Lung (tissue), 12 donors: ENCODE measurements around the gene CD200. TPM values are rescaled to one million over a fixed set of nuclear protein-coding genes. Genes with fewer than 3 reads are reported as not detected.

Experiments used
- ATAC-seq: fragments of 200-7000 bp; cut with Tn5 transposase; one replicate; pipeline ENCODE4 v1.9.1; 2020; ENCODE audit warnings: moderate number of reproducible peaks; ENCODE audit not compliant: insufficient read depth, low FRiP score
- DNase-seq, 3 donors: peaks; one replicate each; pipeline ENCODE4 v3.0.0-alpha.2; 2013 to 2017
- H3K27ac ChIP-seq, 2 donors: one replicate each; pipeline ENCODE4 v1.5.1; 2013; ENCODE audit warnings: mild to moderate bottlenecking in 2 of 2, moderate library complexity in 2 of 2, control low read depth in 1 of 2, inconsistent platforms in 1 of 2, low read depth in 1 of 2, low read length in 1 of 2
- H3K27me3 ChIP-seq, 3 donors: one replicate each; pipeline ENCODE4 v1.5.1; 2013; ENCODE audit warnings: low read length in 2 of 3; ENCODE audit not compliant: control insufficient read depth in 3 of 3, insufficient read depth in 3 of 3
- H3K36me3 ChIP-seq, 4 donors: one replicate each; pipeline ENCODE4 v1.5.1; 2013; ENCODE audit warnings: low read length in 4 of 4, mild to moderate bottlenecking in 1 of 4, moderate library complexity in 1 of 4; ENCODE audit not compliant: control insufficient read depth in 4 of 4, insufficient read depth in 4 of 4
- H3K4me1 ChIP-seq, 5 donors: one replicate each; pipeline ENCODE4 v1.5.1; 2013; ENCODE audit warnings: low read length in 5 of 5, mild to moderate bottlenecking in 2 of 5, moderate library complexity in 1 of 5; ENCODE audit not compliant: control insufficient read depth in 5 of 5, insufficient read depth in 5 of 5
- H3K4me3 ChIP-seq: one replicate; pipeline ENCODE4 v1.5.1; 2013; ENCODE audit warnings: mild to moderate bottlenecking, control low read depth, moderate library complexity
- H3K9ac ChIP-seq, 2 donors: one replicate each; pipeline ENCODE4 v1.5.1; 2013; ENCODE audit warnings: low read length in 2 of 2, control low read depth in 1 of 2; ENCODE audit not compliant: insufficient read depth in 1 of 2
- H3K9me3 ChIP-seq, 4 donors: one replicate each; pipeline ENCODE4 v1.5.1; 2013; ENCODE audit warnings: low read length in 3 of 4, mild to moderate bottlenecking in 1 of 4, moderate library complexity in 1 of 4; ENCODE audit not compliant: control insufficient read depth in 4 of 4, insufficient read depth in 3 of 4
- polyA plus RNA-seq, 2 donors: library from polyadenylated mRNA; stranded (reverse); fragments of 200-250 nt; gene quantifications; one replicate each; pipeline ENCODE4 v1.2.1, GENCODE V29; 2013
- total RNA-seq, 2 donors: library from RNA; depleted of rRNA in 1 of 2; stranded (reverse); fragments of >200 nt in 1 of 2; gene quantifications; one replicate each; pipeline ENCODE4 v1.2.1, GENCODE V29; 2014 to 2021
- TF ChIP-seq, protein P1 (sequence below): IDR thresholded peaks from 2 replicates; pipeline ENCODE4 v1.5.1; 2012; ENCODE audit warnings: mild to moderate bottlenecking; ENCODE audit errors: control extremely low read depth, extremely low read depth
- donor health status: control.
- donor health status: control.
- donor health status: Bipolar disorder and iron deficiency.
- donor health status: healthy.
- donor health status: DM: yes; HTN: yes; CAD: no.

CD200 gene
- total and polyA plus RNA-seq, 4 donors = 4.6 to 21.6 (median 6.0) TPM

- Histone ChIP-seq H3K36me3 (no peaks in the 10 kb centered on the region), H3K4me1 (peaks cover 0 to 15% (median 0%) of the 10 kb centered on the region in 5 donors), H3K9me3 (no peaks in the 10 kb centered on the region), H3K27ac (no peak overlapping the region), H3K4me3 (no peak overlapping the region), H3K9ac (no peak overlapping the region), H3K27me3 (no peaks in the 10 kb centered on the region)
- TF ChIP-seq, protein P1, sequence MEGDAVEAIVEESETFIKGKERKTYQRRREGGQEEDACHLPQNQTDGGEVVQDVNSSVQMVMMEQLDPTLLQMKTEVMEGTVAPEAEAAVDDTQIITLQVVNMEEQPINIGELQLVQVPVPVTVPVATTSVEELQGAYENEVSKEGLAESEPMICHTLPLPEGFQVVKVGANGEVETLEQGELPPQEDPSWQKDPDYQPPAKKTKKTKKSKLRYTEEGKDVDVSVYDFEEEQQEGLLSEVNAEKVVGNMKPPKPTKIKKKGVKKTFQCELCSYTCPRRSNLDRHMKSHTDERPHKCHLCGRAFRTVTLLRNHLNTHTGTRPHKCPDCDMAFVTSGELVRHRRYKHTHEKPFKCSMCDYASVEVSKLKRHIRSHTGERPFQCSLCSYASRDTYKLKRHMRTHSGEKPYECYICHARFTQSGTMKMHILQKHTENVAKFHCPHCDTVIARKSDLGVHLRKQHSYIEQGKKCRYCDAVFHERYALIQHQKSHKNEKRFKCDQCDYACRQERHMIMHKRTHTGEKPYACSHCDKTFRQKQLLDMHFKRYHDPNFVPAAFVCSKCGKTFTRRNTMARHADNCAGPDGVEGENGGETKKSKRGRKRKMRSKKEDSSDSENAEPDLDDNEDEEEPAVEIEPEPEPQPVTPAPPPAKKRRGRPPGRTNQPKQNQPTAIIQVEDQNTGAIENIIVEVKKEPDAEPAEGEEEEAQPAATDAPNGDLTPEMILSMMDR = no peak
- no peak for DNase-seq
- ATAC-seq = no peak
Observed at GRCh38 chr3:112384769-112385168, 51.8 kb downstream of the CD200 start.

GRCh38 chr3:112388972-112389371 is 56.0 kb downstream of the CD200 start:
- no peak overlapping the region for H3K9ac ChIP-seq
- H3K27ac ChIP-seq = no peak overlapping the region
- H3K4me1 ChIP-seq = peaks cover 4 to 46% (median 7%) of the 10 kb centered on the region in 5 donors
- no peaks in the 10 kb centered on the region for H3K36me3 ChIP-seq
- ATAC-seq (no peak), DNase-seq (no peak)
- H3K4me3 ChIP-seq = no peak overlapping the region
- peaks cover 0 to 3% (median 0%) of the 10 kb centered on the region in 4 donors for H3K9me3 ChIP-seq
- H3K27me3 ChIP-seq = no peaks in the 10 kb centered on the region
- TF ChIP-seq, protein P1 = no peak

GRCh38 chr3:112389961-112390360 is 57.0 kb downstream of the CD200 start:
- H3K4me3 ChIP-seq = no peak overlapping the region
- H3K27me3 ChIP-seq = no peaks in the 10 kb centered on the region
- no peak for ATAC-seq
- DNase-seq = no peak
- TF ChIP-seq, protein P1 = no peak
- H3K36me3 ChIP-seq = no peaks in the 10 kb centered on the region
- peaks cover 6 to 56% (median 7%) of the 10 kb centered on the region in 5 donors for H3K4me1 ChIP-seq
- H3K9me3 ChIP-seq = peaks cover 0 to 3% (median 0%) of the 10 kb centered on the region in 4 donors
- H3K9ac ChIP-seq = no peak overlapping the region
- no peak overlapping the region for H3K27ac ChIP-seq
